GM21737 (cell line): Measurements from ENCODE around the gene SDE2.
"Not testable (repeated sequence)": the region's sequence is repeated elsewhere in the genome, so short reads cannot be mapped to it uniquely, and the experiment has no call there.

Experiments used
- ATAC-seq: cut with Tn5 transposase; IDR thresholded peaks from one replicate; pipeline ENCODE4 v1.9.1; 2021; ENCODE audit warnings: mild to moderate bottlenecking, moderate library complexity; ENCODE audit not compliant: unreplicated experiment

Gene SDE2

GRCh38 chr1:225979421-225979820 lies 19.7 kb downstream of the SDE2 start:
- ATAC-seq = no peak

GRCh38 chr1:225977937-225978748 lies 21.0 kb downstream of the SDE2 start:
- peak; percentile 75 for ATAC-seq

- ATAC-seq = not testable (repeated sequence)
Observed at GRCh38 chr1:225975146-225975545, 24.0 kb downstream of the SDE2 start.

GRCh38 chr1:225974454-225974853 lies 24.7 kb downstream of the SDE2 start:
- ATAC-seq = no peak

GRCh38 chr1:225973158-225973557 lies 26.0 kb downstream of the SDE2 start:
- ATAC-seq = no peak

- no peak for ATAC-seq
Observed at GRCh38 chr1:225972344-225973152, 26.6 kb downstream of the SDE2 start.

- not testable (repeated sequence) for ATAC-seq
Observed at GRCh38 chr1:225970592-225971157, 28.5 kb downstream of the SDE2 start.

GRCh38 chr1:225969751-225970150 lies 29.4 kb downstream of the SDE2 start:
- not testable (repeated sequence) for ATAC-seq

- no peak for ATAC-seq
Observed at GRCh38 chr1:225965231-225965630, 33.9 kb downstream of the SDE2 start.

- no peak for ATAC-seq
Observed at GRCh38 chr1:225963735-225964530, 35.2 kb downstream of the SDE2 start.

GRCh38 chr1:225962440-225962975 lies 36.6 kb downstream of the SDE2 start:
- peak; percentile 76 for ATAC-seq

GRCh38 chr1:225961659-225962439 lies 37.3 kb downstream of the SDE2 start:
- no peak for ATAC-seq

GRCh38 chr1:225958041-225958440 lies 41.1 kb downstream of the SDE2 start:
- no peak for ATAC-seq

GRCh38 chr1:225954753-225955152 lies 44.4 kb downstream of the SDE2 start:
- no peak for ATAC-seq

- ATAC-seq = no peak
Observed at GRCh38 chr1:225953315-225953714, 45.8 kb downstream of the SDE2 start.

- no peak for ATAC-seq
Observed at GRCh38 chr1:225950905-225951497, 48.1 kb downstream of the SDE2 start.

GRCh38 chr1:225949041-225949440 lies 50.1 kb downstream of the SDE2 start:
- no peak for ATAC-seq

GRCh38 chr1:225946803-225947202 lies 52.3 kb downstream of the SDE2 start:
- no peak for ATAC-seq

- ATAC-seq = no peak
Observed at GRCh38 chr1:225946082-225946620, 53.0 kb downstream of the SDE2 start.
